Ectodermal cell (in vitro differentiated cells): ENCODE measurements around the gene TMEM175. TPM values are rescaled to one million over a fixed set of nuclear protein-coding genes. Genes with fewer than 3 reads are reported as not detected.

Experiments
- H3K27ac ChIP-seq: 2 replicates; pipeline ENCODE4 v1.7.0; 2013; ENCODE audit warnings: mild to moderate bottlenecking, low read depth, low read length; ENCODE audit not compliant: insufficient read depth, poor library complexity, severe bottlenecking
- H3K27me3 ChIP-seq: 2 replicates; pipeline ENCODE4 v1.7.0; 2013; ENCODE audit warnings: mild to moderate bottlenecking, low read length; ENCODE audit not compliant: insufficient read depth, control insufficient read depth, poor library complexity, severe bottlenecking
- H3K36me3 ChIP-seq: one replicate; pipeline ENCODE4 v1.7.0; 2013; ENCODE audit warnings: low read length; ENCODE audit not compliant: control insufficient read depth, insufficient read depth
- H3K4me1 ChIP-seq: one replicate; pipeline ENCODE4 v1.7.0; 2013; ENCODE audit warnings: low read length; ENCODE audit not compliant: control insufficient read depth, insufficient read depth
- H3K4me3 ChIP-seq: 2 replicates; pipeline ENCODE4 v1.7.0; 2013; ENCODE audit warnings: low read depth, low read length, control low read depth; ENCODE audit not compliant: insufficient read depth
- H3K9me3 ChIP-seq: 2 replicates; pipeline ENCODE4 v1.7.0; 2013; ENCODE audit warnings: mild to moderate bottlenecking, low read length, moderate library complexity; ENCODE audit not compliant: control insufficient read depth
- WGBS, 2 experiments: methylation state at CpG; one replicate each; pipeline ENCODE4 v1.1.7; 2013; ENCODE audit warnings: missing lambda C conversion rate in 2 of 2; 5-methylcytosine and 5-hydroxymethylcytosine counted together
- polyA plus RNA-seq, 4 experiments: library from polyadenylated mRNA; stranded (reverse); fragments of 50-300 nt; gene quantifications; one replicate each; pipeline ENCODE4 v1.2.3, GENCODE V29; 2013

Gene TMEM175
- polyA plus RNA-seq (2013, experiment 1 of 4), result 11.0 TPM
- polyA plus RNA-seq (2013, experiment 2 of 4), result 18.0 TPM
- 15.5 TPM for polyA plus RNA-seq (2013, experiment 3 of 4)
- polyA plus RNA-seq (2013, experiment 4 of 4), result 18.3 TPM

DNA sequence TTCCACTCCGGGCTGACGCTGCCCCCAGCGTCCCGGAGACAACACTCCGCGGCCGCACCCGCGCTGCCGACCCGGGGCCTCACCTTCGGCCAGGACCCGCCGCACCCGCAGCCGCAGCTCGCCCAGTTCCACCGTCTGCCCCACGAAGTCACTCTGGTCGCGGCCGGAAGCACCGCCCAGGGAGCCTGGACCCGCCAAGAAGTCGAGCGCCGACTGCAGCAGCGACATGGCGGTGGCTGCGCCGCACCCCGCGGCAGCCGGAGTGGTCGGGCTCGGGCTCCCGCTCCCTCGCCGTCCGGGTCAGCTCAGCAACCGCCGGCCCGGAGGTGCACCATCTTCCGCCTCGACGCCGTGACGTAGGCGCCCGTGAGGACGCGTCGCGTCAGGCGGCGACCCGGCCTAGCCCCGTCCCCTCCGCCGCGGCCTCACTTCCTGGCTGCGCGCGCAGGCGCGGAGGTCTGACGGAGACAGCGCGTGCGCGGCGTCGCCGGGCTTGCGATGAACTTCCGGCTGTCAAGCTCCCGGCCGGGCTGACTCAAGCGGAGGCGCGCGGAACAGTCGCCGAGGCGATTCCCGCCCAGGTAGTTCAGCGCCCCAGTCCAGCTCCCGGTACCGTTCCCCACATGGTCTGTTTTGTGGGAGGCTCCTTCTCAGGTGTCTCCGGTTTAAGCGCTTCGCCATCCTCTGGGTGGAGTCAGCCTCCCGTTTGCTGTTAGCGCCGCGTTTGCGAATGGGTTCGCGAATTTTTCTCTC lies at the start of gene TMEM175, which contains the start of gene GAK:
TMEM175 (plus strand) TSS at position 501 of the 753 bp plus-strand sequence. CDS start 15,280 bp downstream, outside the sequence.
GAK (minus strand) TSS at position 357 of the 753 bp plus-strand sequence; CDS start at position 228, 129 bp downstream.
- Histone ChIP-seq H3K9me3 (no peaks in the 10 kb centered on the region), H3K36me3 (no peaks in the 10 kb centered on the region), H3K27me3 (no peaks in the 10 kb centered on the region), H3K27ac (peak within 1 kb of the TSS; percentile 50), H3K4me1 (no peaks in the 10 kb centered on the region), H3K4me3 (peak within 1 kb of the TSS; percentile 82)
- 0% methylated on average over 99 of the region's 99 CpGs for WGBS, 2 experiments

DNA sequence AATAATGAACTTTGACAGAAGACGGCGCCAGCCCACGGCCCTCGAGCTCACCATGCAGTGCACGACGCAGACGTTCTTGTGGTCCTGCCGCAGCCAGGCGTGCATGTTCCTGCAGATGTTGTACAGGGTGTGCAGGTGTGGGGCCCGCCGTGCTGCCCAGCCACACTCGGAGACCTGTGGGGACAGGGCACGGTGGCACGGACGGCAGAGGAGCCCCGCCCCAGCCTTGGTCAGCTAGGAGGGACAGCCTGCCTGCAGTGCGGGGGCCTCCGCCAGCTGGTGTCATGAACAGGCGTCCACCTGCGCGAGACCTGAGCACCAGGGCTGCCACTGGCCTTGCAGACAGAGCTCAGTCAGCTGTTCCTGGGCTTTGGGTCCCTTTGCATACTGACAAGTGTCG lies 49.6 kb upstream of the TMEM175 start:
- H3K27ac ChIP-seq, result no peak overlapping the region
- WGBS, 2 experiments, result 95 to 97% methylated on average over 22 of the region's 22 CpGs

GRCh38 chr4:883377-884095 lies 48.7 kb upstream of the TMEM175 start:
- no peak overlapping the region for H3K27ac ChIP-seq
- no peak overlapping the region for H3K4me3 ChIP-seq
- H3K36me3 ChIP-seq, result peaks cover 6% of the 10 kb centered on the region
- WGBS, 2 experiments, result 94 to 95% methylated on average over 26 of the region's 26 CpGs
- H3K9me3 ChIP-seq, result no peaks in the 10 kb centered on the region
- no peaks in the 10 kb centered on the region for H3K27me3 ChIP-seq
- H3K4me1 ChIP-seq, result no peaks in the 10 kb centered on the region

More for the DNA sequence above, 49.6 kb upstream of the TMEM175 start:
- no peaks in the 10 kb centered on the region for H3K27me3 ChIP-seq
- H3K36me3 ChIP-seq, result no peaks in the 10 kb centered on the region
- no peaks in the 10 kb centered on the region for H3K9me3 ChIP-seq
- no peak overlapping the region for H3K4me3 ChIP-seq
- no peaks in the 10 kb centered on the region for H3K4me1 ChIP-seq

DNA sequence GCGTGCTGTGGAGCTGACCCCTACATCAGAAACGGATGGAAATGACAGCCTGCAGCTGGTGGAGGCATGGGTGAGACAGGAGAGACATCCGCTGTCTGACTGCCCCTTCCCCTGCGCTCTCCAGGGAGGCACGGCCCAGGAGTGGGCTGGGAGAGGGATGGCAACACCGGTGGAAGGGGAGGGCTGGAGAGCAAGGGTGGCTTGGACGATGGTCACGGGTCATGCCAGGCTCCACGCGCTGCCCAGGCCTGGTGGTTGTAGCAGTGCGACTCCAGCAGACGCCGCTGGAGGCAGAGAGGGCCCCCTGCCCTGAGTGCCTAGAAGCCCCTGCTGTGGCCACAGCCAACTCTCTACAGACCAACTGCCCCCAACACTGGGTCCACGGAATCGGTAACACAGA lies 48.0 kb upstream of the TMEM175 start:
- no peaks in the 10 kb centered on the region for H3K27me3 ChIP-seq
- H3K27ac ChIP-seq, result no peak overlapping the region
- no peaks in the 10 kb centered on the region for H3K4me1 ChIP-seq
- 74 to 78% methylated on average over 15 of the region's 15 CpGs for WGBS, 2 experiments
- H3K36me3 ChIP-seq, result peaks cover 6% of the 10 kb centered on the region
- H3K9me3 ChIP-seq, result no peaks in the 10 kb centered on the region
- no peak overlapping the region for H3K4me3 ChIP-seq

- peaks cover 6% of the 10 kb centered on the region for H3K36me3 ChIP-seq
- H3K4me3 ChIP-seq, result no peak overlapping the region
- H3K27ac ChIP-seq, result no peak overlapping the region
- H3K9me3 ChIP-seq, result no peaks in the 10 kb centered on the region
- H3K27me3 ChIP-seq, result no peaks in the 10 kb centered on the region
- WGBS, 2 experiments, result 93 to 94% methylated on average over 24 of the region's 24 CpGs
- H3K4me1 ChIP-seq, result no peaks in the 10 kb centered on the region
Measured at GRCh38 chr4:884896-885295, 47.4 kb upstream of the TMEM175 start.

GRCh38 chr4:885353-885752 lies 46.9 kb upstream of the TMEM175 start:
- no peaks in the 10 kb centered on the region for H3K4me1 ChIP-seq
- WGBS, 2 experiments, result 93 to 96% methylated on average over 10 of the region's 10 CpGs
- no peaks in the 10 kb centered on the region for H3K27me3 ChIP-seq
- H3K4me3 ChIP-seq, result no peak overlapping the region
- no peaks in the 10 kb centered on the region for H3K9me3 ChIP-seq
- H3K27ac ChIP-seq, result no peak overlapping the region
- H3K36me3 ChIP-seq, result peaks cover 6% of the 10 kb centered on the region

GRCh38 chr4:886244-886643 lies 46.0 kb upstream of the TMEM175 start:
- Histone ChIP-seq H3K4me1 (no peaks in the 10 kb centered on the region), H3K27me3 (no peaks in the 10 kb centered on the region), H3K27ac (no peak overlapping the region), H3K36me3 (peaks cover 6% of the 10 kb centered on the region), H3K9me3 (no peaks in the 10 kb centered on the region), H3K4me3 (no peak overlapping the region)
- 88 to 89% methylated on average over 9 of the region's 9 CpGs for WGBS, 2 experiments

DNA sequence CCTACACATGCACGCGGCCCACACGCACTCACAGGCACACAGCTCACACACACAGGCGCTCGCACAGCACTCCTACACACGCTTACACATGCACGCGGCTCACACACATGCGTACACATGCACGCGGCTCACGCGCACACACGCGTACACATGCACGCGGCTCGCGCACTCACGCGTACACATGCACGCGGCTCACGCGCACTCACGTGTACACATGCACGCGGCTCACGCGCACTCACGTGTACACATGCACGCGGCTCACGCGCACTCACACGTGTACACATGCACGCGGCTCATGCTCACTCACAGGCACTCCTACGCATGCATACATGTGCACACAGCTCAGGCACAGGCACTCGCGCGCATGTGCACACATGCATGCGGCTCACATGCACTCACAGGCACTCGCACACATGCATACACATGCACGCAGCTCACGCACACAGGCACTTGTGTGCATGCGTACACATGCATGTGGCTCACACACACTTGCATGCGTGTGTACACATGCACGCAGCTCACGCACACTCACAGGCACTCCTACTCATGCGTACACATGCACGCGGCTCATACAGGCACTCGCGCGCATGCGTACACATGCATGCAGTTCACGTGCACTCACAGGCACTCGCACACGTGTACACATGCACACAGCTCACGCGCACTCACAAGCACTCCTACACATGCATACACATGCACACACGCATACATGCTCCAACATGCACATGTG lies 45.1 kb upstream of the TMEM175 start:
- WGBS, 2 experiments, result 95% methylated on average over 63 of the region's 63 CpGs
- Histone ChIP-seq H3K4me3 (no peak overlapping the region), H3K4me1 (no peaks in the 10 kb centered on the region), H3K36me3 (peaks cover 6% of the 10 kb centered on the region), H3K27me3 (no peaks in the 10 kb centered on the region), H3K27ac (no peak overlapping the region), H3K9me3 (no peaks in the 10 kb centered on the region)

DNA sequence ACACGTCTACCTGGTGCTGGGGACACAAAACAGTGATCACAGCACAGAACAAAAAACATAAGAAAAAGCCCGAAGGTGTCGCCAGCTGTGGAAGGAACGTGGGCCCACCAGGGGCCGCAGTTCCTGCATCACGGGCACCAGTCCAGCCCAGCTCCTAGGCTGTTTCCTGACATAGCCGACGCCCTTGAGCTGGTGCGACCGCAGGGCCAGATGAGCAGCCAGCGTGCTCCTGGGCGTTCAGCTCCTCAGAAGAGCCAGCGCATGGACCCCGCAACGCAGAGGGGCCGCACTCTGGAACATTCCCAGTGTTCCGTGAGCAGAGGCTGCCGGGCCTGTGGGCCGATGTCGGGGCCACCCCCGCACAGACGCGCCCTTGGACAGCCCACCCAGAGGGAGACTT lies 44.2 kb upstream of the TMEM175 start:
- Histone ChIP-seq H3K27me3 (no peaks in the 10 kb centered on the region), H3K36me3 (peaks cover 6% of the 10 kb centered on the region), H3K27ac (no peak overlapping the region), H3K4me1 (no peaks in the 10 kb centered on the region), H3K4me3 (no peak overlapping the region), H3K9me3 (no peaks in the 10 kb centered on the region)
- 94 to 95% methylated on average over 23 of the region's 23 CpGs for WGBS, 2 experiments

GRCh38 chr4:889516-889915 lies 42.7 kb upstream of the TMEM175 start:
- H3K36me3 ChIP-seq, result peaks cover 10% of the 10 kb centered on the region
- H3K4me1 ChIP-seq, result no peaks in the 10 kb centered on the region
- 95 to 96% methylated on average over 16 of the region's 16 CpGs for WGBS, 2 experiments
- H3K27me3 ChIP-seq, result no peaks in the 10 kb centered on the region
- no peak overlapping the region for H3K27ac ChIP-seq
- no peak overlapping the region for H3K4me3 ChIP-seq
- H3K9me3 ChIP-seq, result no peaks in the 10 kb centered on the region
